ENCODE results near the gene GAB1. TPM values are rescaled to one million over a fixed set of nuclear protein-coding genes. Genes with fewer than 3 reads are reported as not detected.

GAB1 gene
- total and polyA plus RNA-seq, 2 of the 8 experiments (the other 6 are each of a cell fraction or from before 2014, with no cell fraction given), result 6.8 to 21.3 TPM

- no peak for TF ChIP-seq CREB1 (IDR thresholded peaks at IDR 0.05)
Measured at GRCh38 chr4:143411527-143412419, 75.1 kb downstream of the GAB1 start (continued).
